ENCODE results near the gene SLC6A4.

GRCh38 chr17:30155389-30155788 lies 80.1 kb downstream of the SLC6A4 start:
- TF ChIP-seq CTCF (conservative IDR thresholded peaks at IDR 0.05) = no peak
- TF ChIP-seq ZFX (IDR thresholded peaks at IDR 0.05) = no peak

Measured in C4-2B (cell line).